ENCODE measurements around the gene FOLR2. TPM values are rescaled to one million over a fixed set of nuclear protein-coding genes. Genes with fewer than 3 reads are reported as not detected.
A peak's percentile ranks its signal among the peaks of the same experiment; 100 is the strongest.

The FOLR2 gene
- polyA plus RNA-seq, 1 of the 3 experiments (the other 2 are of a cell fraction), result not detected

DNA sequence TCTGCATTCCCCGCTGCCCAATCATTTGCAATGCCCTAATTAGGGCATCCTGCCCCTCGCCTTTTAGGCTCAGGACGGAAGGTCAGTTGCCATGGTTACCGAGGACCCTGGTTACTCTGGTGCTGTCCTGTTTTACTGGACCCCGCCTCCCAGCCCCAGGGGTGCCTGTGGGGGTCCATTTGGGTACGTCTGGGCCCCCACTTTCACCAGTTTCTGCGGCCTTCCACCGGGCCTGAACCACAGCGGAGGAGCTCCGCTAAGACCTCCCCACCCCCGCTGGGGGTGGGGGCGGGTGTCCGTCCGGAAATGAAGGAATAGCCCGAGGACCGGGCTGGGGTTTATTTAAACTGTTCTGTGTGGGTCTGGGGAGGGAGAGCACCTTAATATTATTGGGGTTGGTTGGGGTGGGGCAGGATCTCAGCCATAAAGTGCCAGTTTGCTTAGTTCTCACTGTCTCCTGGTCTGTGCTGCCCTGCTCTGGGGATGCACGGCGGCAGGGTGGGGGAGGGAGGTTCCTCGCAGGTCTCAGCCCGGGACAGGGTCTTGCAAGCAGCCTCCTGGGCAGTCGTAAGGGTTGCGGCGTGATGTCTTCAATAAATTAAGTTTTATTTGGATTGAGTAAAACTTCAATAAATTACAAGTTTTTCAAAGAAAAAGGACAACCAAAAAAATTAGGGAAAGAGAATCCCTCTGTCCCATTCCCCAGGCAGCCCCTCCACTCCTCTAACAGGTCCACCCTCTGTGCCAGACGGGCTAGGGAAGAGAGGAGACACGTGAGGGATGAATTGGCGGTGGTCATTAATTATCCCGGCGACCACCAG is 22.1 kb downstream of the FOLR2 start (continued):
- TF ChIP-seq, protein P1, sequence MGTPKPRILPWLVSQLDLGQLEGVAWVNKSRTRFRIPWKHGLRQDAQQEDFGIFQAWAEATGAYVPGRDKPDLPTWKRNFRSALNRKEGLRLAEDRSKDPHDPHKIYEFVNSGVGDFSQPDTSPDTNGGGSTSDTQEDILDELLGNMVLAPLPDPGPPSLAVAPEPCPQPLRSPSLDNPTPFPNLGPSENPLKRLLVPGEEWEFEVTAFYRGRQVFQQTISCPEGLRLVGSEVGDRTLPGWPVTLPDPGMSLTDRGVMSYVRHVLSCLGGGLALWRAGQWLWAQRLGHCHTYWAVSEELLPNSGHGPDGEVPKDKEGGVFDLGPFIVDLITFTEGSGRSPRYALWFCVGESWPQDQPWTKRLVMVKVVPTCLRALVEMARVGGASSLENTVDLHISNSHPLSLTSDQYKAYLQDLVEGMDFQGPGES (IDR thresholded peaks at IDR 0.05; ENCODE audit: low read depth, low read length), result no peak
- TF ChIP-seq YY1 (IDR thresholded peaks at IDR 0.05; ENCODE audit: low read depth) (no peak), RFX5 (IDR thresholded peaks at IDR 0.05; ENCODE audit: low read length) (peak; percentile 27; the same call in 1 of the 2 replicates), GATA2 (CRISPR knock-in tag; IDR thresholded peaks at IDR 0.05) (no peak), RAD21 (IDR thresholded peaks at IDR 0.05; ENCODE audit: low read length) (no peak), JUND (IDR thresholded peaks at IDR 0.05) (no peak), ELF1 (IDR thresholded peaks at IDR 0.05) (no peak), SIN3A (IDR thresholded peaks at IDR 0.05; ENCODE audit: borderline replicate concordance, low read depth, low read length) (0 out of 2 replicates have a peak, but pooled peaks have one; percentile 16)
- TF ChIP-seq, protein P2, sequence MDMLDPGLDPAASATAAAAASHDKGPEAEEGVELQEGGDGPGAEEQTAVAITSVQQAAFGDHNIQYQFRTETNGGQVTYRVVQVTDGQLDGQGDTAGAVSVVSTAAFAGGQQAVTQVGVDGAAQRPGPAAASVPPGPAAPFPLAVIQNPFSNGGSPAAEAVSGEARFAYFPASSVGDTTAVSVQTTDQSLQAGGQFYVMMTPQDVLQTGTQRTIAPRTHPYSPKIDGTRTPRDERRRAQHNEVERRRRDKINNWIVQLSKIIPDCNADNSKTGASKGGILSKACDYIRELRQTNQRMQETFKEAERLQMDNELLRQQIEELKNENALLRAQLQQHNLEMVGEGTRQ (IDR thresholded peaks at IDR 0.05; ENCODE audit: borderline replicate concordance, low read depth, low read length), result no peak
- TF ChIP-seq, protein P3, sequence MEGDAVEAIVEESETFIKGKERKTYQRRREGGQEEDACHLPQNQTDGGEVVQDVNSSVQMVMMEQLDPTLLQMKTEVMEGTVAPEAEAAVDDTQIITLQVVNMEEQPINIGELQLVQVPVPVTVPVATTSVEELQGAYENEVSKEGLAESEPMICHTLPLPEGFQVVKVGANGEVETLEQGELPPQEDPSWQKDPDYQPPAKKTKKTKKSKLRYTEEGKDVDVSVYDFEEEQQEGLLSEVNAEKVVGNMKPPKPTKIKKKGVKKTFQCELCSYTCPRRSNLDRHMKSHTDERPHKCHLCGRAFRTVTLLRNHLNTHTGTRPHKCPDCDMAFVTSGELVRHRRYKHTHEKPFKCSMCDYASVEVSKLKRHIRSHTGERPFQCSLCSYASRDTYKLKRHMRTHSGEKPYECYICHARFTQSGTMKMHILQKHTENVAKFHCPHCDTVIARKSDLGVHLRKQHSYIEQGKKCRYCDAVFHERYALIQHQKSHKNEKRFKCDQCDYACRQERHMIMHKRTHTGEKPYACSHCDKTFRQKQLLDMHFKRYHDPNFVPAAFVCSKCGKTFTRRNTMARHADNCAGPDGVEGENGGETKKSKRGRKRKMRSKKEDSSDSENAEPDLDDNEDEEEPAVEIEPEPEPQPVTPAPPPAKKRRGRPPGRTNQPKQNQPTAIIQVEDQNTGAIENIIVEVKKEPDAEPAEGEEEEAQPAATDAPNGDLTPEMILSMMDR (IDR thresholded peaks at IDR 0.05), result peak; percentile 8; the same call in 1 of the 2 replicates

DNA sequence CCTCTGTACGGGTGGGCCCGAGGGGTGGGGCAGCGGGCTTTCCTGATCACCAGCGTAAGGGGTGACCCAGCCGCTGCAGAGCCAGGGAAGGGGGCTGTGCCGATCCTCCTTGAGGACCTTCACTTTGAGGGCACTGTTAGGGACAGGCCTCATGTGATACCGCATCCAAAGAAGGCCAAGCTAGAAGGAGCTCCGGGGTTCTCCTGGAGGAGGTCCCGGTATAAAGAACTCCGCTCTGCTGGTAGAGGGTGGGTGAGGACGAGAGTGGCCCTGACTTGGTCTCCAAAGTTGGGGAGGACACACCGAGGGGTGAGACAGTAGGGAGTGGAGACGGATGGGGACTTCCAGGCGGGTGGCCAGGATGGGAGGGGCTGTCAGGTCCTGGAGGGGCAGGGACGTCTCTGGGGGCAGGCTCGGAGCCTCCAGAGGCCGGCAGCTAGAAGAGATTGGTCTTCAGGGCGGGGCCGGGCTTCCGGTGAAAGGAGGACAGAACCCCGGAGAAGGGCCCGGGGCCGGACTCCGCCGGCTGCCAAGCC is 22.8 kb downstream of the FOLR2 start:
- POLR2A ChIA-PET, result interaction anchor here (1.7 to 15.5 kb wide), 9 partner anchors 73 to 190 kb away, joined by 7 to 880 read pairs (median 62); no protein-coding TSS in a partner anchor
- H3K36me3 ChIP-seq (replicated peaks in 1 of 2; ENCODE audit: control insufficient read depth in 1 of 2, insufficient read depth in 2 of 2, low read length in 1 of 2), result peaks cover 10 to 40% of the 10 kb centered on the region in 2 experiments
- H3K9ac ChIP-seq, result peak overlapping the region; percentile 50
- H4K20me1 ChIP-seq (ENCODE audit: insufficient read depth), result peaks cover 11% of the 10 kb centered on the region; the same call in 1 of the 2 replicates
- H3K27ac ChIP-seq (ENCODE audit: low read depth in 2 of 2, low read length in 1 of 2), result peak overlapping the region; percentile 64 to 90
- H3K79me2 ChIP-seq (ENCODE audit: insufficient read depth), result peaks cover 24% of the 10 kb centered on the region
- CTCF ChIA-PET, result interaction anchor here (1.0 to 19.7 kb wide), 9 partner anchors 15 to 192 kb away, joined by 3 to 314 read pairs (median 23); partner anchors contain the start of genes CLPB and INPPL1
- H3K4me2 ChIP-seq, result peak overlapping the region; percentile 75
- no peak overlapping the region for H2AFZ ChIP-seq (ENCODE audit: low read depth)
- peak; percentile 72 for DNase-seq
- TF ChIP-seq YY1 (IDR thresholded peaks at IDR 0.05; ENCODE audit: low read depth), result no peak
- TF ChIP-seq RXRA (IDR thresholded peaks at IDR 0.05; ENCODE audit: borderline replicate concordance, low read depth), result no peak
- no peak for TF ChIP-seq MEF2A (IDR thresholded peaks at IDR 0.05; ENCODE audit: borderline replicate concordance, low read depth)
- TF ChIP-seq, protein P4, sequence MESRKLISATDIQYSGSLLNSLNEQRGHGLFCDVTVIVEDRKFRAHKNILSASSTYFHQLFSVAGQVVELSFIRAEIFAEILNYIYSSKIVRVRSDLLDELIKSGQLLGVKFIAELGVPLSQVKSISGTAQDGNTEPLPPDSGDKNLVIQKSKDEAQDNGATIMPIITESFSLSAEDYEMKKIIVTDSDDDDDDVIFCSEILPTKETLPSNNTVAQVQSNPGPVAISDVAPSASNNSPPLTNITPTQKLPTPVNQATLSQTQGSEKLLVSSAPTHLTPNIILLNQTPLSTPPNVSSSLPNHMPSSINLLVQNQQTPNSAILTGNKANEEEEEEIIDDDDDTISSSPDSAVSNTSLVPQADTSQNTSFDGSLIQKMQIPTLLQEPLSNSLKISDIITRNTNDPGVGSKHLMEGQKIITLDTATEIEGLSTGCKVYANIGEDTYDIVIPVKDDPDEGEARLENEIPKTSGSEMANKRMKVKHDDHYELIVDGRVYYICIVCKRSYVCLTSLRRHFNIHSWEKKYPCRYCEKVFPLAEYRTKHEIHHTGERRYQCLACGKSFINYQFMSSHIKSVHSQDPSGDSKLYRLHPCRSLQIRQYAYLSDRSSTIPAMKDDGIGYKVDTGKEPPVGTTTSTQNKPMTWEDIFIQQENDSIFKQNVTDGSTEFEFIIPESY (IDR thresholded peaks at IDR 0.05; ENCODE audit: borderline replicate concordance, low read depth), result no peak
- no peak for TF ChIP-seq GABPA (IDR thresholded peaks at IDR 0.05; ENCODE audit: low read depth)
- no peak for TF ChIP-seq TCF12 (IDR thresholded peaks at IDR 0.05)
- TF ChIP-seq, protein P5, sequence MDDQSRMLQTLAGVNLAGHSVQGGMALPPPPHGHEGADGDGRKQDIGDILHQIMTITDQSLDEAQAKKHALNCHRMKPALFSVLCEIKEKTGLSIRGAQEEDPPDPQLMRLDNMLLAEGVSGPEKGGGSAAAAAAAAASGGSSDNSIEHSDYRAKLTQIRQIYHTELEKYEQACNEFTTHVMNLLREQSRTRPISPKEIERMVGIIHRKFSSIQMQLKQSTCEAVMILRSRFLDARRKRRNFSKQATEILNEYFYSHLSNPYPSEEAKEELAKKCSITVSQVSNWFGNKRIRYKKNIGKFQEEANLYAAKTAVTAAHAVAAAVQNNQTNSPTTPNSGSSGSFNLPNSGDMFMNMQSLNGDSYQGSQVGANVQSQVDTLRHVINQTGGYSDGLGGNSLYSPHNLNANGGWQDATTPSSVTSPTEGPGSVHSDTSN (IDR thresholded peaks at IDR 0.05), result peak; percentile 61
- TF ChIP-seq SMC3 (IDR thresholded peaks at IDR 0.05; ENCODE audit: low read depth, low read length), result no peak
- no peak for TF ChIP-seq GATA2 (CRISPR knock-in tag; IDR thresholded peaks at IDR 0.05)
- no peak for TF ChIP-seq RCOR1 (IDR thresholded peaks at IDR 0.05; ENCODE audit: low read length)
- no peak for TF ChIP-seq EZH2phosphoT487 (IDR thresholded peaks at IDR 0.05; ENCODE audit: borderline replicate concordance, low read depth)
- TF ChIP-seq RAD21 (IDR thresholded peaks at IDR 0.05; ENCODE audit: low read length), result no peak
- TF ChIP-seq, protein P6, sequence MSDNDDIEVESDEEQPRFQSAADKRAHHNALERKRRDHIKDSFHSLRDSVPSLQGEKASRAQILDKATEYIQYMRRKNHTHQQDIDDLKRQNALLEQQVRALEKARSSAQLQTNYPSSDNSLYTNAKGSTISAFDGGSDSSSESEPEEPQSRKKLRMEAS (IDR thresholded peaks at IDR 0.05; ENCODE audit: low read depth), result no peak
- TF ChIP-seq JUND (IDR thresholded peaks at IDR 0.05), result peak; percentile 37; the same call in 1 of the 2 replicates
- 0 out of 2 replicates have a peak, but pooled peaks have one; percentile 57 for TF ChIP-seq POLR2AphosphoS5 (IDR thresholded peaks at IDR 0.05; ENCODE audit: low read depth, low read length)
- no peak; the same call in 1 of the 2 replicates for TF ChIP-seq SIN3A (IDR thresholded peaks at IDR 0.05; ENCODE audit: borderline replicate concordance, low read depth, low read length)
- H3K4me3 ChIP-seq (ENCODE audit: low read depth in 2 of 2, low read length in 1 of 2), result peak overlapping the region in 1 of 2 experiments; percentile 83; a peak in 3 of 4 replicates
- peaks cover 51% of the 10 kb centered on the region for H3F3A ChIP-seq (replicated peaks; ENCODE audit: insufficient read depth)
- peaks cover 17 to 27% of the 10 kb centered on the region in 2 experiments; a peak in 2 of 4 replicates for H3K4me1 ChIP-seq (ENCODE audit: control insufficient read depth in 1 of 2, insufficient read depth in 2 of 2, low read depth in 1 of 2, low read length in 1 of 2)
- no peaks in the 10 kb centered on the region for H3K9me2 ChIP-seq
- no peaks in the 10 kb centered on the region for H3K9me3 ChIP-seq
- 23% methylated on average over 18 of the region's 25 CpGs for whole genome bisulfite sequencing (ENCODE audit: low lambda C conversion rate)
- H3K27me3 ChIP-seq (ENCODE audit: insufficient read depth), result no peaks in the 10 kb centered on the region; the same call in 1 of the 2 replicates

Data from SK-N-SH (cell line).